ENCODE results near the gene PTPRE.

PTPRE gene

DNA sequence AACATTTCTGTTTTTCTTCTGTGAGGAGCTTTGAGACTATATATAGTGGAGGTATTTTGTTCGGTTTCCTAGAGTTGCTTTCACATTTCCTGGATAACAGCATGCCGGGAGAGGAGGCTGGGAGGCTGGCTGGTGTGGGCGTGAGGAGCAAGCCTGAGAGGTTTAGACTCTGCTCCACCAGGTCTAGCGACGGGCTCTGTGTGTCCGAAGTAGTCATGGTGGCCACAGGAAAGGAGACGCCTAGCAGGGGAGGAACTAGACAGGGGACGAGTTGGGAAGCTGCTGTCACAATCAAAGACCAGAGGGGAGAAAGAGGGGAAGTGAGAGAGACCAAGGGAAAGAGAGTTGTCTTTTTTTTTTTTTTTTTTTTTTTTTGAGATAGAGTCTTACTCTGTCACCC lies 19.6 kb downstream of the PTPRE start:
- DNase-seq (ENCODE audit: low spot score) = no peak

DNA sequence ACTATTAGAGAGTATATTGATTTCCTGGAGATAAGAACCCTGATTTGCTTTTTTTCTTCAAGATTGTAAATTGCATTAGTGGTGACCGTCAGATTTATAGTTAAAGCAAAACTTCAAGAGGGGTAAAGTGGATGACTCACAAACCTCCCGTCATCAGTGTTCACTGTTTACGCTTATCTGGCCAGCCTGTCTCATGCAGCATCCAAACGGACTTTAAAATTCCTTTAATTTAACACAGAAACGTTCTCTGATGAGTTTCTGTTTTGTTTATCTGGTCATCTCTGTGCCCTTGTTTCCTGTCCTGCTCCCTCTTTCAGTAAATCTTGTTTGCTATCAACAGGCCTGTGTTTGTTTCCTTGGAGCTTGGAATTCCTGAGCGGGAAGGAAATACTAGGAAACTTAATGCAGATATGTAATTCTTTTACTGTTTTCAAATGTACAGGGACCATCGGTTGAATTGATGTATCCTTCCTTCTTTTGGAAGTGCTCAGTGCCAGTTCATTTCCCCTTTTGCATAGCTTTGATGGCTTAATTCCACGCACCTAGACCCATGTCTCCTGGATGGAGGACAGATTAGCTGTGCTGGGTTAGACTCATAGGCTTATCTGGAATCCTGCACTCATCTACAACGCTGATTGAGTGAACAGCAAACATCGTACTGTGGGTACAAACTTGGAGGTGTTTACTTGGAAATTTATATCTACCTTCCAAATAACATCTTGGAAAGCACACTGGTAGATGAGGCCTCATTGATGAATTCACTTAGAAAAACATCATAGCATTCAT lies 21.3 kb downstream of the PTPRE start:
- DNase-seq (ENCODE audit: low spot score) = peak; percentile 70

DNA sequence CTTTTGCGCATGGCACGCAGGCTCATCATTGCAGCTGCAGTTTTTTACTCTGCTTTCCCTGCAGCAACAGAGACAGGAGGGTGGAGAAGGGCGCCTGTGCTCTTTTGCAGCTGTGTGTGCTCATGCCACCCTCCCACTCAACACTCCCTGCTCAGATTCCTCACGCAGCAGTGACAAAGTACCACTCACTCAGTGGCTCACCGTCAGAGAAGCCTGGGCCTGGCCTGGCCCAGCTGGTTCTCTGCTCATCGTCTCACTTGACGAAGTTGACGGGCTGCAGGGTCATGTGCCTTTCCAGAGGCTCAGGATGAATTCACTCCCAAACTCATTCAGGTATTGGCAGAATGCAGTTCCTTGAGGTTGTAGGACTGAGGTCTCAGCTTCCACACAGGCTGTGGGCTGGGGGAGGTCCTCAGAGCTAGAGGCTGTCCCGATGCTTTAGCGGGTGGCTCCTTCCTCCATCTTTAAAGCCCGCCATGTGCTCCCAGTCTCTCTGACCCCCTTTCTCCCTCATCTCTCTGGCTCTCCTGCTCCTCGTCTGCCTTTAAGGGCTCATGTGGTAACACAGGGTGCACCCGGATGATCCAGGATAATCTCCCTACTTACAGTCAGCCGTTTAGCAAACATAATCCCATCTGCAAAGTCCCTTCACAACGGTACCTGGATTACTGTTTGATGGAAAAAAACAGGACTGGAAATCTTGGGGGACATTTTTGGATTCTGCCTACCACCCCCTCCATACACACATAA lies 25.8 kb downstream of the PTPRE start:
- DNase-seq (ENCODE audit: low spot score) = no peak

DNA sequence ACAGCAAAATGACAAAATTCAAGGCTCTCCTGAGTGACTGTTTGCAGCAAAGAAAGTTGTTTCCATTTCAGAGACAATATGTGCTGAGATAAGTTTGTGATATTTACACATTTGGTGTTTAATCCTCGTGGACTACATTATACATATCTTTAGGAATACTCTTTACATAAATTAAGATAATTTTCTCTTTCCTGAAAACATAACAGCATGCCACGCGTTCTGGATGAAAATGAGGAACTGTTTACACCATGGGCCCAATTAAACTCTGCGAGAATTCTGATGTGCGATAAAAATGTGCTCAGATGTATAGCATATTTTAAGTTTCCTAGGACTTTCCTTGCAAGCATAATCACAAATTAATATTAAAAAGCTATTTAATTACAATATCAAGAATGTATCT lies 26.4 kb downstream of the PTPRE start:
- DNase-seq (ENCODE audit: low spot score) = no peak

DNA sequence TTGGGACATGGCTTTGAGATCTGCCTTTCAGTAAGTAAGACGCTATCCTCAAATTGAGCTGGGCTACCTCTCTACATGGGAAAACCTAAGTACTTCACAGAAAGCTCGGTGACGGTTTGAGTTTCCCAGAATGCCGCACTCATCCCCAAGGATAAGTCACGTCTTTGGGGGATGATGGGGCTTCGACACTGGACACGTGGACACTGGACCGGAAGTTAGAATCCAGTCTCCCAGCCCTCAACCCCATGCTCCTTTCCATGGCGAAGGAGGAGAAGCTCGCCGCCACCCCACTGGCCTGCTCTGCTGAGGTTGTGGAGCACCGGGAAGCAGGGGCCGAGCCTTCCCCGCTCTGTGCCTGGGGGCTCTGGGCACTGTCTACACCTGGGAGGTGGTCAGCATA lies 27.5 kb downstream of the PTPRE start:
- DNase-seq (ENCODE audit: low spot score) = no peak

DNA sequence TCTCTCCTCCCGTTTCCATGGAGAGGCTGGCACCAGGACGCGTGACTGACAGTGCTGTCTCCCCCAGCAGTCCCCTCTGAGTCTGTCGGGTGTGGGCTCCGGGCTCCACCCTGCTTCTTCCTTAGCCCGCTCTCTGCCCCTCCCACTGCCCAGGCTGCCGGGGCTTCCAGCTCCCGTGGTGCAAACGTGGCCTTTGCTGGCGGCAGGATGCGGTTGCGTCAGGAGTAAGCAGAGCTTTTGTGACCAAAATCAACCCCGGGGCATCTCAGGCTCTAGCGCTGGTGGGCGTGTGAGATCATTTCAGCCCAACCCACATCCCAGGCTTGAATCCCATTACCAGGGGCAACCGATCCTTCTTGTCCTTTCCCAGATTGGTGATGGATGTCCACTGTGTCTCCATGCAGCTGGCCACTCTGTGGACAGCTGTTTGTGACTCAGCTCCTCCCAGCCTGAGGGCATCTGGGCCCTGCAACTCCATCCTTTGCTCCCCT lies 28.2 kb downstream of the PTPRE start:
- DNase-seq (ENCODE audit: low spot score) = no peak

DNA sequence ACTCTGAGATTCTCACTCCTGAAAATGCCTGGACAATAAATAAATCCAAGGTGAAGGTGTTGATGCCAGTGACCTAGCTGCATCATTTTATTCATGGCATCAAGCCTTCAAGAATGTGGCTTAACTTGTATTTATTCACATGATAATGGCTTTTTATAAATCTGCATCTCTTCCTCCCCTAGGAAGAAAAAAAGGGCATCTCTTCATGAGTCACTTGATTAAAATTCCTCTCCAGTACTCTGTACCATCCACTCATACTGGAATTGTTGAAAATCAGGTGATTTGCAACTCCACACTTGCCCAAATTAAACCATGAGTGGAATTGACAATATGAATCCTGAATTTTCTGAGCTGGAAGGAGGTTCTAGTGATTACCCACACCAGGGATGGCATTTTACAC lies 30.2 kb downstream of the PTPRE start:
- no peak for DNase-seq (ENCODE audit: low spot score)

DNA sequence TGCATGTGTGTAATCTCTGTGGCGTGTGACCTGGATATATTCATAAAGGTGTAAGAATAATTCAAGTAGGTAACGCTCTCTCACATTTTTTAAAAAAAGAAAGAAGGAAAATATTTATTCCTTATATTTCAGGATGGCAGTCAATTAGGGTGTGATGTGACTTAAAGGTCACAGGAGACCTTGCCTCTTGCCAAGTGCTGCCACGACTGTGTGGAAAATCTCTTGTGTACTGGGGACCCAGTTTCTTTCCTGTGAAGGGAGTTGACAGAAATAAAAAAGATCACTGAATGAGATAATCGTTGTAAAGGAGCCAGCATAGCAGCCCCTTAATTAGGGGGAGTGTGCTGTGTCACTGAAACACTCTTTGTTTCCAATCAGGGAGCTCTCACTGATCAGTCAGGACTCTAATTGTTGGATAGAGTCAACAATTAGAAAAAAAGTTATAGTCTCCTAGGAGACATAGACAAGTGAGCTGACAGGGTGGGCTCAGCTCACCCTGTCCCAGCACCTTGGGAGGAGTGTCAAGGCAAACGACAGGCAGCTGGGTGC lies 31.1 kb downstream of the PTPRE start:
- no peak for DNase-seq (ENCODE audit: low spot score)

DNA sequence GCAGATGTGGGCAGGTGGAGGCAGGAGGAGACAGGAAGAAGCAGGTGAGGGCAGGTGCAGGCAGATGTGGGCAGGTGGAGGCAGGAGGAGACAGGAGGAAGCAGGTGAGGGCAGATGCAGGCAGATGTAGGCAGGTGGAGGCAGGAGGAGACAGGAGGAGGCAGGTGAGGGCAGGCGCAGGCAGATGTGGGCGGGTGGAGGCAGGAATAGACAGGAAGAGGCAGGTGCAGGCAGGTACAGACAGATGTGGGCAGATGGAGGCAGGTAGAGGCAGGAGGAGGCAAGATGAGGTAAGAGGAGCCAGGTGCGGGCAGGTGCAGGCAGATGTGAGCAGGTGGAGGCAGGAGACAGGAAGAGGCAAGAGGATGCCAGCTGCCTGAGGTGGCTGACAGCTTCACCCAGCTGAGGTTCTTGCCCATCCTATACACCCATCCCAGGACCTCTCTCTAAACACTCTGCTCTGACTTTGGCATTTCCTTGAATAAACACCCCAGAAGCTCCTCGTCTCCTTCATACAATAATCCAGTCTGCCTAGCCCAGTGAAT lies 33.0 kb downstream of the PTPRE start:
- DNase-seq (ENCODE audit: low spot score) = no peak

DNA sequence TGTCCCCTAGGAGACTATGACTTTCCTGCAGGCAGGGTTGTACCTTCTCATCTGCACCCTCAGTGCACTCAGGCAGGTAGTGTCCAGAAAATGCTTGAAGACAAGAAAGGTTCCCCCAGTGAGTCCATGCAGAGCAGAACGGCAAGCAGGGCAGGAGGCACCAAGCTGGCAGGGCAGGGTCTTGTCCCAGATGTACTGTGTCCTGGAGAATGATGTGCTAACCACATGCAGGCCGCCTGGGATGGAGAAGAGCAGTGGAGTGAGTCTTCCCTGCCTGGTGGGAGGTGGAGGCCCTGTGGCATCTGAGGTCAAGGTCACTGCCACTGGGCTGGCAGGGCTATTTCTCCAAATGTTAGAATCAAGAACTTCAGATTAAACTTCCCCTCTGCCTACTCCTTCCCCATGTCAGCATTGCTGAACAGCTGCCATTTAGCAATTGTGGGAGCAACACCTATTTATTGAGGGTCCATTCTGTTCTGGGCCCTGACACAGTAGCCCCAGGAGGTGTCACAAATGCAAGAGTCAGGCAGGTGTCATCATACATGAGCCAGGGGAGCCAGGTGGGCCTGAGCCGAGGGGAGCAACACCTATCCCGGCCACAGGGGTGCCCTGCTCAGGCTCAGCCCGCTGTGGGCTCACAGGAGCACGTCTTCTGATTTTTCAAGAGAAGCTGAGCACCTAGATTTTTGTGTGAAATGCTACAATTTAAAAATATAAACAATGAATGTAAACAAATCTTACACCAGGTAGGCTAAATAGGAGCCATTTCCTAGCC lies 34.1 kb downstream of the PTPRE start:
- no peak for DNase-seq (ENCODE audit: low spot score)

DNA sequence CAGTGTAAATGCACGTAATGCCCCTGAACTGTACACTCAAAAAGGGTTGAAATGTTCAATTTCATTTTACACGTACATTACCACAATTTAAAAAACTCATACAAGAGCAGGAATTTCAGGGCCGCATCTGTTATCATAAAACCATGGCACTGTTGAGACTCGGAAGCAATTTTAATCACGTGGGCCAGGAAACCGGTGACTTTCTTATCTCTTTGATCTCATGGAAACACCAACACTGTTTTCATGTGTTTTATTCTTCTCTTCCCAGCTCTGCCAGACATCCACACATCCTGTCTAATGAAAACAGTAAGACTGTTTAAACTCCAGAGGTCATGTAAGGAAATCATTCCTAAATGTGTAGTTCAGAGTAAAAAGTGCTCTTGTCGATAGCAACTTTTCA lies 35.9 kb downstream of the PTPRE start:
- DNase-seq (ENCODE audit: low spot score) = no peak

DNA sequence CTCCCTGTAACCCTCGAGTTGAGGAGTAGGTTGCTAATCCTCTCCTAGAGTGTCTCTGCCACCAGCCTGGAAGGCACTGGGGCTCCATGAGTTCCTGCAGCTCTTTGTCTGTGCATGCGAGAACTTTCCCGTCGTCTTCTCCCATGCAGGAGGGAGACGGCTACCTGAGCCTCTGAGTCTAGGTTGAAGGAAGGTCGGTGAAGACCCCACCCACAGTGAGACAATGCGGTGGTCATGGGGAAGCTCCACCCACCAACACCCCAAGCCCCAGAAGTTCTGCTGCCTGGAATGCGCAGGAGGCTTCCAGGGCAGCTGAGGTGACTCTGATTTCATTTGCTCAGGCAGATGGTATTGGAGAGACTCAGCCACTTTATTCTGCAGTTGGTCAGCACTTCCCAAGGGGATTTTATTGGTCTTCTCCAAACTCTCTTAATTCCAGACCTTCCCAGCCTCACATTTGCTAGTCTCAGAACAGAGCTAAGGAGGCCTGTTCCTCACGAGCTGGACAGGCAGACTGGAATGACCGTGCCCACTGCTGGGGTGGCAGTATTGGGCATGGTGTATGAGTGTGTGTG lies 36.5 kb downstream of the PTPRE start:
- no peak for DNase-seq (ENCODE audit: low spot score)

DNA sequence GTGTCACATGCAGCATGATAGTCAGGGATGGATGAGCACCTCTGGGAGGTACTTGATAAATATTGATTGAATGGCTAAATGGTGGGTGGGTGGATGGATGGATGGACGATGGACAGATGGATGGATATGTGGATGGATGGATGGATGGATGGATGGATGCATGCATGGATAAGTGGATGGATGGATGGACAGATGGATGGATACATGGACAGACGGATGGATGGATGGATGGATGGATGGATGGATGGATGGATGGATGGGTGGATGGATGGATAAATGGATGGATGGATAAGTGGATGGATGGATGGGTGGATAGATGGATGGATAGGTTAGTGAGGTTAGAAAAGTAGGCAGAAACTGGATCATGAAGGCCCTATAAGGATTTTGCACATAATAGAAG lies 37.4 kb downstream of the PTPRE start:
- no peak for DNase-seq (ENCODE audit: low spot score)

DNA sequence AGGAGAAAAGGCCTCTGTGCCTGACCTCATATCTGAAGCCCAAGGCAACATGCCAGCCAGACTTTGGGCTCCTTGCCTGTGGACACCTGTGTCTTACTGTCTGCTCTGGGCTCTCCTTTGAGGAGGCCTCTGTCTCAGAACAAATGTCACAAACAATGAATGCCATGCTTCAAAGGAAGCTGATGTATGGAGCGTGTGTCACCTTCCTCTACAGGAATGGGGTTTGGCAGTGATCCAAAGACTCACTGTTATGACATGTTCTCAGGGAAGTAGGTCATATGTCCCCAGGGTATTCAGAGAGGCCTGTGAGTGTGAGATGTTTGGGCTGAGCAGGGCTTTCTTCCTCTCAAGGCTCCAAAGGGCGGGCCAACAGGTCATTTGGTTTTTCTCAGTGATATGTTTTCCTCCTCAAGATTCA lies 38.4 kb downstream of the PTPRE start:
- DNase-seq (ENCODE audit: low spot score) = peak; percentile 15

DNA sequence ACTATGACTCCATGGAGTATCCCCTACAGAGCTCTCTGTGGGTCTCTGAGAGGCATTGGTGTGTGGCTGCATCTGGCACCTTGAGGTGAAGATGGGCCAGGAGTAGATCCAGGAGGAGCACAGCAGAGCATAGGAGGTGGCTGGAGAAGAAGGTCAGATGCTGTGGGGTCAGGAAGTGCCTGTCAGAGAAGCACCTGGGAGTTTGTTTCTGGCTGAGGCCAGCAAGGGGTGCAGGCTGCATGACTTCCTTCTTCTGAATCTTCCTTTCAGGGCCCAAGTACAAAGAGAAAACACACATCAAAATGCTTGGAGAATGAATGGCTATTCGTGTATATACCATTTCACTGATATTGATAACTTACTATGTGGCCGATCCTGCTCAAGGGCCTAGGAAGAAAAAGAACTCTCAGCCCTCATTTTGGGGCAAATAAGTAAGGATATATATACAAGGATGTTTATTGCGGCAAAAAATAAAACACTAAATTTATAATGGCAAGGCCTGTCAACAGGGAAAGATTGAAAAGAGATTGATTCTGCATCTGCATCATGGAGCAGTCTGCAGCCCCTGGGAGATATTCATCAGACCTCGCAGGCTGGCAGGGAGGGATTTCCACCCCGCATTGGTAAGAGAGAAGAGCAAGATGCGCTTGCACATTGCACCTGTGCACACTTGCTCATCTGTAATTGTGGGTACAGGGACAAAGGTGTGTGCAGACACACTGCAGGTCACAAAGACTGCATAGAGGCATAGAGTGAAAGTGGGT lies 39.2 kb downstream of the PTPRE start:
- no peak for DNase-seq (ENCODE audit: low spot score)

DNA sequence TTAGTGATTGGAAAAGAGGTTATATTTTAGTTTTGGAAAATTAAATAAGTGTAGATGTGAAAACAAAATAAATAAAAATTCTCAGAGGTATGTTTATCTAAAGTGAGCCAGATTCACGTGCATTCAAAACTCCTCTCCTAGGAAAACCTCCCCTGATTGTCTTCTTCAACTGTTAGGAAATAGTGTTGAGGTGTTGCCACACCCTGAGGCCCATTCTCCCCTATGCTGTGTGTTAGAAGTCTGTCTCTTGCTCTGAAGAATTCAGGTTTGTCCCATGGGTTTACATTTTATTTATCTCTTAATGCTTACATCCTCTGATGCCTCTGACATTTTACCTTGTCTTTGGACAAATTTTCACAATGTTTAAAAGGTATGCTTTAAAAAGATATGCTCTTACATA lies 40.3 kb downstream of the PTPRE start:
- DNase-seq (ENCODE audit: low spot score) = no peak

DNA sequence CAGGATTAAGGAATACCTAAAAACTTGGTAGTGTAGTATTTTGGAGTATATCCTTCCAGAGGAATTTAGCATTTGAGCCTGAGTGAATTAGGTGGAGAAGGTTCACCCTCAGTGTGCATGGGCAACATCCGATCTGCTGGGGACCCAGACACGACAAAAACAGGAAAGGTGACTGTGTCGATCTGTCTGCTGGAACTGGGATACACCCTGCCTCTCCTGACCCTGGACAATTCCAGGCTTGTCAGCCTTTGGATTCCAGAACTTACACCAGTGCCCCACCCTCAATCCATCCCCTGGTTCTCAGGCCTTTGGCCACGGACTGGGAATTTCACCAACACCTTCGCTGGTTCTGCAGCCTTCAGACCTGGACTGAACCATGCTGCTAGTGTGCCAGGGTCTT lies 41.9 kb downstream of the PTPRE start:
- DNase-seq (ENCODE audit: low spot score) = no peak

DNA sequence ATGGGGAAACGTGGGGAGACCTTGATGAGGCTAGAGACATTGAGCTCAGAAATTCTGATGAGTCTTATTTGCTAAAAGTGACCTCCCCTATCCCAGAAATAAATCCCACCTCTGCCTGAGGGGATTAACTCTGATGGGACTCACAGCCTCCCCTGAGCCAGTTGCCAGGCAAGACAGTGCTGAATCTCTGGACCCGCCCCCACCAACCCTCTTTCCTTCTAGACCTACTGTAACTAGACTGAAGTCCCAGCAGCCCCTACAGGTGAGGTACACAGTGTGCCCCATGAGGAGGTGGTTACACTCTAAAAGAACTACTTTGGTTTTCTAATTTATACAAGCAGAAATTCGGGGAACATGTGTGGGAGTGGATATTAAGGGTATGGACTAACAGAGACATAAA lies 42.9 kb downstream of the PTPRE start:
- DNase-seq (ENCODE audit: low spot score) = no peak

DNA sequence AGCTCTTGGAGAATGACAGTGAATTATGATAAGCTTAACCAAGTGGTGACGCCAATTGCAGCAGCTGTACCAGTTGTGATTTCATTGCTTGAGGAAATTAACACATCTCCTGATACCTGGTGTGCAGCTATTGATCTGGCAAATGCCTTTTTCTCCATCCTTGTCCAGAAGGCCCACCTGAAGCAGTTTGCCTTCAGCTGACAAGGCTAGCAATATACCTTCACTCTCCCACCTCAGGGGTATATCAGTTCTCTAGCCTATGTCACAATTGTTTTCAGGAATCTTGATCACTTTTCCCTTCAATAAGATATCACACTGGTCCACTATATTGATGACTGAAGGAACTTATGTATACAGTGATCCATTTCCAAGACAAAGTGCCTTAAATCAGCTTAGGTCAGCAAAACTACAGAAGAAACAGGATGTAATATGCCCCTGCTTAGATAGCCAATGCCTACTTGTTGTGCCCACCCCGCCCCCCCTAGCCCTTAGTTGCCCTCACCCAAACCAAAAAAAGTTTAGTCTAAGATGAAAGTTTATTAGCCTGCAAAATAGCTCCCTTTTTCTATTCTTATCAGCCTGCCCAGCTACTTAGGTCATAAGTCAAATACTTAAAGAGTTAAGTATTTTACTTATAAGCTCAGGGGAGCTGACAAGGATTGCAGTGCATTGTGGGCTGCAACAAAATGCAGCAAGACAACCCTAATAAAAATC lies 45.1 kb downstream of the PTPRE start:
- no peak for DNase-seq (ENCODE audit: low spot score)

DNA sequence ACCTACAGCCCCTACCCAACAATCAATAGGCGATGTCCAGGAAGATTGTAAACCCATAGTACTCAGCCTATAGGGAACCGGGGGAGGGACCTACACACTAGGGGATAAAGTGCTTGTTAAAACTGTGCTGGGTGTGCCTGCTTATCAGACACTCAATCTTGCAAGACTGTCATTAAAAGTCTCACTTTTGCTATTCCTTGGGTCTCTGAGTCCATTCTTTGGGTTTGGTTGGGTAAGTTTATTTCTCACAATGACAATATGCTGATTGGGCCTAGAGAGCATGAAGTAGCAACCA lies 45.6 kb downstream of the PTPRE start:
- DNase-seq (ENCODE audit: low spot score) = no peak

DNA sequence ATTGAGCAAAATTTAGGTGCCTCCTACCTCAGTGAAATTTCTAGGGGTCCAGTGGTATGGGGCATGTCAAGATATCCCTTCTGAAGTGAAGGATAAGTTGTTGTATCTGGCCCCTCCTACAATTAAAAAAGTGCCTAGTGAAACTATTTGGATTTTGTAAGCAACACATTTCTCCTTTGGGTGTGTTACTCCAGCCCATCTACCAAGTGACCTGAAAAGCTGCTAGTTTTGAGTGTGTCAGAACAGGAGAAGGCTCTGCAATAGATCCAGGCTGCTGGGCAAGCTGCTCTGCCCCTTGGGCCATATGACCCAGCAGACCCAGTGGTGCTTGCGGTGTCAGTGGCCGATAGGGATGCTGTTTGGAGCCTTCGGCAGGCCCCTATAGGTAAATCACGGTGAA lies 46.0 kb downstream of the PTPRE start:
- no peak for DNase-seq (ENCODE audit: low spot score)

Data from AG08395 (cell line).